Thyroid gland (tissue), 4 donors: ENCODE results near the gene TOPBP1.

Source experiments
- CTCF ChIP-seq, 6 experiments: fragments of 200-600 bp in 3 of 6; fragments of 450-650 bp in 3 of 6; sonication (generic) in 3 of 6; IDR thresholded peaks; one replicate each; pipeline ENCODE4 v1.5.1; 2016 to 2019; ENCODE audit warnings: antibody characterized with exemption in 6 of 6, mild to moderate bottlenecking in 2 of 6, inconsistent platforms in 1 of 6, moderate library complexity in 1 of 6
- POLR2A ChIP-seq, 2 donors: fragments of 450-650 bp; IDR thresholded peaks; one replicate each; pipeline ENCODE4 v1.6.1; 2017; ENCODE audit warnings: antibody characterized with exemption in 2 of 2, mild to moderate bottlenecking in 2 of 2, moderate library complexity in 1 of 2

- TF ChIP-seq CTCF (IDR thresholded peaks at IDR 0.05) (no peak), POLR2A (IDR thresholded peaks at IDR 0.05) (no peak)
Observed at GRCh38 chr3:133695560-133696171, 33.9 kb upstream of the TOPBP1 start.
